ENCODE data around the gene MAST2.
"Not testable (repeated sequence)": the region's sequence is repeated elsewhere in the genome, so short reads cannot be mapped to it uniquely, and the experiment has no call there.

The MAST2 gene

DNA sequence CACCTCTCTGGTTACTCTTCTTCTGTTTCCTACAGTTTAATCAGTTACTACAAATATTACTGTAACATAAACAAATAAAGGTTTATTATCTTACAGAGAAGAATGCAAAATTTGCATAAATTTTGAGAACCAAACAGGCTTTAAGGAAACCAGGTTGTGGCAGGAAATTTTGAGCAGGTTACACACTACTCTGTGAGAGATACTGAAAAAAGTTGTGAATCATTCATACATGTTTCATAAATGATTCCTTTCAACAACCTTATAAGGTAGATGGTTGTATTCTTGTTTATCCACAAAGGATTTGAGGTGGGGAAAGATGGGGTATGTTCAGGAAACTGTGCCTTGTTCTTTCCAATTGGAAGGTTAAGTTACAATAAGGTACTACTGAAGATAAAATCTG, 58.6 kb downstream of the MAST2 start:
- DNase-seq: no peak

DNA sequence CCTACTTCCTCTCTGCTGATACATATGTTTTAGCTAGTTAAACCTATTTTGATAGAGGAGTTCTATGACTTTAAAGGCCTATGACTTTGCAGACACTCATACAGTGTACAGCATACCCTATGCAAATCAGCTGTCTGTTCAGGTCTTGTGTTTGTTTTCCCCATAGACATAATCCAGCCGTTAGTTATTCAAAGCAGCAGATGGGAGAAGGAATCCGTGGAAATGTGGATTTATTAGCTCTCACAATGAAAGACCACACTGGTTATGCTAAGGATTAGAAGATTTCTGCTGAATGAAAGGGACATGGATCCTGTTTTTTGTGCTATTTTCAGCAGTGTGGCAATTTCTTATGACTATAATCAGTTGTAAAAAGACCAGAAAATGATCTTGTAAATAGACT, 59.8 kb downstream of the MAST2 start:
- peak; percentile 70 for DNase-seq

GRCh38 chr1:45864167-45865106, 61.0 kb downstream of the MAST2 start:
- DNase-seq: no peak

DNA sequence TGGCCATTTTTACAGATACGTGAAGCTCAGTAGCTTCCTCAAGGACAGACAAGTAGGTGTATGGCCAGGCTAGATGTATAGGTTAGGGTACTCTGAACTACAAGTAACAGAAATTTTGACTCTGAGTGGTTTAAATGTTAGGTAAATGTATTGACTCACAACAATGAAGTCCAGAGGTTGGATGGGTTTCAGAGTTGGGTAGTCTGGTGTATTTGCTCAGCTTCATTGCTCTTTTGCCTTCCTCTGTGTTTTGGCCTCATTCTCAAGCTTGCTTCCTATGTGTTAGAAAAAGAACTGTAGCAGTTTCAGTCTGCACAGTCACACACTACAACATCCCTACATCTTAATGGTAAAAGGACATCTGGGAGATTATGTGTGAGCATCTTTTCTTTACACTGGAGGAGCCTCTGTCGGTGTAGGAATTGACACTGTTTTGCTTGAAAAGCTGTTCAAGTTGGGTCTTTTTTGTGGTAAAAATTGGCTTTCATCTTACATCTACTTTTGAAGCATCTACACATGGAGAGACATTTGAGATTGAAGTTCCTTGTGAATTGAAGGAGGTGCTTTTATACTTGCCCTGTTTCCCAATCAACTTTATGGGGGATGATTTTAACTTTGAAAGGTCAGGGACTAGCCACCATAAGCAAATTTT, 64.4 kb downstream of the MAST2 start:
- DNase-seq: no peak

DNA sequence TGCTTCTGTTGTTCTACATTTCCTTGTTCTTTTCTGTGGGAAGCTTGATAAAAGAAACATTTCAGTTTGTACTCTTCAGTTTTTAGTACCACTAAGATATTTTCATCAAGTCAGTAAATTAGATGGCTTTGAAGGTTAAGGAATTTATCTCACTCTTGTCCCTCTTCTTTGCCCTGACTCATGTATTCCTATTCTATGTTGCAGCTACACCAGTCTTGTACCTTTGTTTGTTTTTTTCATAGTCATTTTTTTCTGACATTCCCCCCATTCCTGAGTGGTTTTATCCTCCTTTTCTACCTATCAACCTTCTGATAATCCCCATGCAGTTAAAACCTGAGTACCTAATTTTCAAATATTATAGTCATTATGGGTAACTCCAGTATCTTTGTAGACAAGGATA, 65.4 kb downstream of the MAST2 start:
- no peak for DNase-seq

- DNase-seq: no peak
Measured at GRCh38 chr1:45870500-45870899, 67.1 kb downstream of the MAST2 start.

- DNase-seq: not testable (repeated sequence)
Measured at GRCh38 chr1:45872173-45872801, 68.9 kb downstream of the MAST2 start.

GRCh38 chr1:45876000-45876617, 72.7 kb downstream of the MAST2 start:
- DNase-seq: no peak

DNA sequence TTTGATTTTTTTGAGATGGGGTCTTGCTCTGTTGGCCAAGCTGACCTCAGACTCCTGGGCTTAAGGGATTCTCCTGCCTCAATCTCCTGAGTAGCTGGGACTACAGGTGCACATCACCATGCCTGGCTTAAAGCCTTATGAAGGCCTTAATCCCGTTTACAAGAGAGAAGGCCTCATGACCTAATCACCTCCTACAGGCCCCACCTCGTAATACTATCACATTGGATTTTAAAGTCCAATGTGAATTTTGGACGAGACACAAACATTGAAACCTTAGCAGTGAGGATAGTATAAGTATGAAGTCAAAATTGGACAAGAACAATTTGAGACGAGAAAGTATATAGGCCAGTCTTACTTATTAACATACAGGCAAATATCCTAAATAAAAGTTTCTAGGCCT, 73.9 kb downstream of the MAST2 start:
- no peak for DNase-seq

- no peak for DNase-seq
Measured at GRCh38 chr1:45879885-45880598, 76.6 kb downstream of the MAST2 start.

DNA sequence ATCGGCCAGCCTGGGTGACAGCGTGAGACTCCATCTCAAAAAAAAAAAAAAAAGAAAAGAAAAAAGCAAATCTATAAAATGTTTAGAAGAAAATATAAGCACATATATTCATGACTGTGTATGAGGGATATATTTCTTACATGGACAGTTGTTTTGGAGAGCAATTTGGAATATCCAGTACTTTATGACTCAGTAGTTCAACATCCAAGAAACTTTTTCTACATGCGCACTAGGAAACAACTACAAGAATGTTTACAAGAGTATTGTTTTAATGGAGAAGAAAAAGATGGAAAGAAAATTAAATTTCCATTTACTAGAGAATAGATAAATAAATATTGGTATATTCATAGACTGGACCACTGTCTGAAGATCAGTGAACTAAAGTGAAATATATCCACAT, 77.5 kb downstream of the MAST2 start:
- no peak for DNase-seq

- no peak for DNase-seq
Measured at GRCh38 chr1:45883658-45884057, 80.2 kb downstream of the MAST2 start.

DNA sequence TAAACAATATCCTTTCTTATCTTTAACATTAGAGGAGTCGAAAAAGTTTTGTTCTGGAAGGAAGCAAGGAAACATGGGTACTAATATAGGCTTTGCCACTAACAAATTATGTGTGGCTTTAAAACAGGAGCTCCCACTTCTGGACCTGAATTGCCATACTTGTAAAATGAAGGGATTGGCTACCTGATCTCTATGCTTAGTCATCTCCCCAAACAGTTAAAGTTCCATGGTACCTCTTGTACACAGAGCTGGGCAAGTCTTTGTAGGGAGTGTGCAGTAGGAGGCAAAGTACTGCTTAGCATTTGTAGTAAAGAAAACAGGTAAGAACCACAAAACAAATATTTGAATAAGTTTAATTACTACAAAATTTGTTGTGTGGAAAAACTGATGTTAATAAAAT, 81.3 kb downstream of the MAST2 start:
- DNase-seq: no peak

DNA sequence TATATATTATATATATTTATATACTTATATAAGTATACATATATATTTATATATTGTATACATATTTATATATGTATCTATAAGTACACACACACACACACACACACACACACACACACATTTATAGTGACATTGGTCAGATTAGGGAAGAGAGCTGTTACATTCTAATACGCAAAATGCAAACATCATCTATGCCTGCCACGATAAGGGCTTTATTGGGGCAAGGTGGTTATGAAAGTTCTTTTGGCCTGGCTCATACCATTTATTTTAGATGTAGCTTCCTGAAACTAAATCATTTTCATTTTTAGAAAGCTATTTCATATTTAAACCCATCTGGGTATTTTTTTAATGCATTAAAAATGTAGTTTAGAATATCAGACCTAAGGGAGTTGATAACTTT, 82.8 kb downstream of the MAST2 start:
- no peak for DNase-seq

- no peak for DNase-seq
Measured at GRCh38 chr1:45887156-45887842, 83.9 kb downstream of the MAST2 start.

DNA sequence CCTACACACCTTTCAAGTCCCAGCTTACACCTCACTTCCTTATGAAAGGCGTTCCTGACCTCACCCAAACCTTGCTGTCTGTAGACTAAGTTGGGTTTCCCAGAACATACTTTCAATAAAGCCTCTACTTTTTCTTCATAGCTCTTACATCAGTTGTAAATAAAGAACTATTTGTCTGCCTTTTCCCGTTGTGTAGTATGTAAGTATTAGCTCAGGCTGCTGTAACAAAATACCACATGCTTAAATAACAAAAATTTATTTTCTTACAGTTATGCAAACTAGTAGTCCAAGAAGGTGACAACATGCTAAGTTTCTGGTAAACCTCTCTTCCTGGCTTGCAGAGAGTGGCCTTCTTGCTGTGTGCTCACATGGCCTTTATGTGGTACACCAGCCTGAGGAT, 86.7 kb downstream of the MAST2 start:
- DNase-seq: no peak

DNA sequence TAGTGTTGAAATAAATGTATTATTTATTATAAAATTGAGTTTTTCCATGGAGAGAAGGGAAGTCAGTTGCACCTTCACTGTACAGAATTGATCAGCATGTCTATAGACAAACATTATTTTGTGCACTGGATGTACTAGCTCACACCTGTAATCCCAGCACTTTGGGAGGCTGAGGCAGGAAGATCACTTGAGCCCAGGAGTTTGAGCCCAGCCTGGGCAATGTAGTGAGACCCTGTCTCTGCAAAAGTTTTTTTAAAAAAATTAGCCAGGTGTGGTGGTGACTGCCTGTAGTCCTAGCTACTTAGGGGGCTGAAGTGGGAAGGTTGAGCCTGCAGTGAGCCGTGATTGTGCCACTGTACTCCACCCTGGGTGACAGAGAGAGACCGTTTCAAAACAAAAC, 87.7 kb downstream of the MAST2 start:
- no peak for DNase-seq

DNA sequence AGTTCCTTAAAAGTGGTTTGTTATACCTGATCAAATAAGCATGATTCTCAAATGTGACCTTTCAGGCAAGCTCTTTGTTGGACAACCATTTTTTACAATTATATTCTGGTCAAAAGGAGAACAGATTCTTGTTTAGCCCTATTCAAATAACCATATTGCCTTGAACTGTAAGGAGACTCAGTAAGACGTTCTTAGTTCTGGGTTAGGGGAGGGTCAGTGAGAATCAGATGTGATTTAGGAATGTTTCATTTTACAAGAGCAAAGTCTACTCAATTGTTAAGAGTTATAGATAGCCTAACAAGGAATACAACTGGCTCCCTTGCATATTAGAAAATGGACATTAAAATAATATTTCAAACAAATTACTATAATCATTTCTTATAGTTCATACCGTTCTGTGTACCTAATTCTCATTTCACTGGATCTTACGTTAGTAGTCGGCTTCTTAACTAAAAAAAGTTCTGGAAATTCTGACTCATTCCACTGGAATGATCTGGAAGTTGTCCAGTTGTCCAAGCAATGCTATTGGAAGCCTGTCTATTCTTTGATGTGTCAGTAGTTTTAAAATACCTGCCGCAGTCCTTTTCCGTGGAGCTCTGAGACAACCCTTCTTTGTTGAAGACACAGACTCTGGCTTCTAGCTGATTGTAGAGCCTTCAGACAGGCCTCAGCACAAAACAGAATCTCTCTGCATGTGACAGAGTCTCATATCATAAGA, 88.8 kb downstream of the MAST2 start:
- DNase-seq: no peak

- DNase-seq: no peak
Measured at GRCh38 chr1:45894331-45894730, 90.9 kb downstream of the MAST2 start.

DNA sequence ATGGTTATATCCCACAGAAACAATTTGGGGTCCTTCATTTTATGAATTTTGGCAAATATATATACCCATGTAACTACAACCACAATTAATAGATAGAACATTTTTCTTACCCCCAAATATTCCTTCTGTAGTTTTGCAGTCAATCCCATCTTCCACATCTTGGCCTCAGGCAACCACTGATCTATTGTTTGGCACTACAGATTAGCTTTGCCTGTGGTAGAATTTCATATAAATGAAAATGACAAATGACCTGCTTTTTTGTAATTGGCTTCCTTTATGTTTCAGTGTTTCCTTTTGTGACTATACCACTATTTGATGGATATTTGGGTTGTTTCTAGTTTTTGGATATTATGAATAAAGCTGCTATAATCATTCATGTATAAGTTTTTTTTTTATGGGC, 91.5 kb downstream of the MAST2 start:
- no peak for DNase-seq

DNA sequence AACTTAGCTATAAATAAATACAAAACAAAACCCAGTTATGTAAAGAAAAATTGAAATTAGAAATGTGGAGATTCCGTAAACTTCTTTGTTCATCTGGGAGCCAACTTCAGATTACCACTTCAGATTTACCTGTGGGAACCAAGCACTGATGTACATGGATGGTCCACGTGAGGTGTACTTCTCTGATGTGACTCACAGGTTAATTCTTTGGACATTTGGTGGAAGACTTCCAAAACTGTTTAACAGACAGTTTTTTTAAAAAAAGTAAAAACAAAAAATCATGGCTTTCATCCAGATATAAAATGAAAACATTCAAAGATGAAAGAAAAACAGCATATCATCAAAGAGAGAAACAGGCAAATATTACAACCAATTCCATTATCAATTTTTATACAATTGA, 92.0 kb downstream of the MAST2 start:
- DNase-seq: no peak

GRCh38 chr1:45906883-45907282, 103.5 kb downstream of the MAST2 start:
- DNase-seq: no peak

Data from NCI-H524 treated with DMSO at 0.1 percent for 48 hours (cell line).